Esophagus squamous epithelium (tissue), 4 donors: Measurements from ENCODE around the gene SLC7A14.

Experiments used
- CTCF ChIP-seq, 6 experiments: fragments of 450-650 bp in 4 of 6; fragments of 200-600 bp in 2 of 6; sonication (generic) in 2 of 6; IDR thresholded peaks; one replicate each; pipeline ENCODE4 v1.5.1; 2016 to 2019; ENCODE audit warnings: antibody characterized with exemption in 6 of 6, mild to moderate bottlenecking in 4 of 6, moderate library complexity in 4 of 6
- POLR2A ChIP-seq, 4 donors: fragments of 450-650 bp; IDR thresholded peaks; one replicate each; pipeline ENCODE4 v1.6.1; 2017; ENCODE audit warnings: antibody characterized with exemption in 4 of 4, mild to moderate bottlenecking in 4 of 4, moderate library complexity in 3 of 4

- TF ChIP-seq CTCF (IDR thresholded peaks at IDR 0.05) (no peak), POLR2A (IDR thresholded peaks at IDR 0.05) (no peak)
These were observed 22.0 kb downstream of the SLC7A14 start for GRCh38 chr3:170563712-170564423.
